ENCODE results near the gene ATP2B2.

- TF ChIP-seq CTCF (IDR thresholded peaks at IDR 0.05) = no peak
- no peak for TF ChIP-seq POLR2A (IDR thresholded peaks at IDR 0.05)
Observed at GRCh38 chr3:10455545-10455914, 49.9 kb downstream of the ATP2B2 start.
